Measurements from ENCODE around the gene KRT38. TPM values are rescaled to one million over a fixed set of nuclear protein-coding genes. Genes with fewer than 3 reads are reported as not detected.

Gene KRT38
- total RNA-seq, 1 experiment from 2014 or later = not detected

GRCh38 chr17:41451154-41451728, 10.5 kb upstream of the KRT38 start:
- TF ChIP-seq EZH2 (IDR thresholded peaks at IDR 0.05; ENCODE audit: low read length, unreplicated experiment) (no peak), EZH2phosphoT487 (IDR thresholded peaks at IDR 0.05; ENCODE audit: borderline replicate concordance, low read length) (no peak), CTCF (conservative IDR thresholded peaks at IDR 0.05; ENCODE audit: low read depth, low read length) (no peak)
- Histone ChIP-seq H3K36me3 (ENCODE audit: low read depth, low read length) (no peaks in the 10 kb centered on the region), H3K27ac (ENCODE audit: low read length) (no peak overlapping the region), H3F3A (ENCODE audit: low read length, unreplicated experiment) (no peaks in the 10 kb centered on the region), H4K20me1 (ENCODE audit: low read length) (no peaks in the 10 kb centered on the region), H3K79me2 (ENCODE audit: low read length) (no peaks in the 10 kb centered on the region), H3K27me3 (ENCODE audit: low read length) (no peaks in the 10 kb centered on the region), H3K9me3 (ENCODE audit: low read length) (no peaks in the 10 kb centered on the region), H2AFZ (ENCODE audit: low read length) (no peak overlapping the region), H3K9ac (ENCODE audit: low read length) (no peak overlapping the region), H3K4me2 (ENCODE audit: low read length) (no peak overlapping the region), H3K9me2 (replicated peaks; ENCODE audit: low read length) (no peaks in the 10 kb centered on the region), H3K4me3 (ENCODE audit: low read length) (no peak overlapping the region), H3K4me1 (ENCODE audit: insufficient read depth, low read length) (peaks cover 6% of the 10 kb centered on the region; the same call in 1 of the 2 replicates)
- ATAC-seq (no peak), DNase-seq (peak; percentile 5)
- POLR2A ChIA-PET (ENCODE audit: unreplicated experiment) = no interaction called here
- intact Hi-C loops (cut with micrococcal nuclease) = no loop called here
- CTCF ChIA-PET = no interaction called here
- no TSS peak for BruUV-seq (replicated peaks)

- Histone ChIP-seq H3K27me3 (ENCODE audit: low read length) (no peaks in the 10 kb centered on the region), H3K4me2 (ENCODE audit: low read length) (no peak overlapping the region), H3K9me3 (ENCODE audit: low read length) (no peaks in the 10 kb centered on the region), H3K27ac (ENCODE audit: low read length) (no peak overlapping the region), H3K9me2 (replicated peaks; ENCODE audit: low read length) (no peaks in the 10 kb centered on the region), H3K9ac (ENCODE audit: low read length) (no peak overlapping the region), H3K4me1 (ENCODE audit: insufficient read depth, low read length) (peaks cover 6% of the 10 kb centered on the region; the same call in 1 of the 2 replicates), H2AFZ (ENCODE audit: low read length) (no peak overlapping the region), H3F3A (ENCODE audit: low read length, unreplicated experiment) (no peaks in the 10 kb centered on the region), H4K20me1 (ENCODE audit: low read length) (no peaks in the 10 kb centered on the region), H3K79me2 (ENCODE audit: low read length) (no peaks in the 10 kb centered on the region), H3K36me3 (ENCODE audit: low read depth, low read length) (no peaks in the 10 kb centered on the region), H3K4me3 (ENCODE audit: low read length) (no peak overlapping the region)
- DNase-seq (no peak), ATAC-seq (no peak)
- intact Hi-C loops (cut with micrococcal nuclease) = no loop called here
- ChIA-PET POLR2A (ENCODE audit: unreplicated experiment) (no interaction called here), CTCF (no interaction called here)
- no TSS peak for BruUV-seq (replicated peaks)
- TF ChIP-seq EZH2 (IDR thresholded peaks at IDR 0.05; ENCODE audit: low read length, unreplicated experiment) (no peak), CTCF (conservative IDR thresholded peaks at IDR 0.05; ENCODE audit: low read depth, low read length) (no peak), EZH2phosphoT487 (IDR thresholded peaks at IDR 0.05; ENCODE audit: borderline replicate concordance, low read length) (no peak)
These were observed 8.2 kb upstream of the KRT38 start for GRCh38 chr17:41449008-41449407.

GRCh38 chr17:41448506-41448905, 7.7 kb upstream of the KRT38 start:
- intact Hi-C loops (cut with micrococcal nuclease) = no loop called here
- Histone ChIP-seq H3K9me3 (ENCODE audit: low read length) (no peaks in the 10 kb centered on the region), H3F3A (ENCODE audit: low read length, unreplicated experiment) (no peaks in the 10 kb centered on the region), H3K4me1 (ENCODE audit: insufficient read depth, low read length) (peaks cover 6% of the 10 kb centered on the region; the same call in 1 of the 2 replicates), H4K20me1 (ENCODE audit: low read length) (no peaks in the 10 kb centered on the region), H3K9me2 (replicated peaks; ENCODE audit: low read length) (no peaks in the 10 kb centered on the region), H3K9ac (ENCODE audit: low read length) (no peak overlapping the region), H3K4me2 (ENCODE audit: low read length) (no peak overlapping the region), H3K79me2 (ENCODE audit: low read length) (no peaks in the 10 kb centered on the region), H3K36me3 (ENCODE audit: low read depth, low read length) (no peaks in the 10 kb centered on the region), H3K27me3 (ENCODE audit: low read length) (no peaks in the 10 kb centered on the region), H2AFZ (ENCODE audit: low read length) (no peak overlapping the region), H3K4me3 (ENCODE audit: low read length) (no peak overlapping the region), H3K27ac (ENCODE audit: low read length) (no peak overlapping the region)
- ChIA-PET POLR2A (ENCODE audit: unreplicated experiment) (no interaction called here), CTCF (no interaction called here)
- ATAC-seq = no peak
- BruUV-seq (replicated peaks) = no TSS peak
- DNase-seq = no peak
- no peak for TF ChIP-seq CTCF (conservative IDR thresholded peaks at IDR 0.05; ENCODE audit: low read depth, low read length)
- no peak for TF ChIP-seq EZH2phosphoT487 (IDR thresholded peaks at IDR 0.05; ENCODE audit: borderline replicate concordance, low read length)
- no peak for TF ChIP-seq EZH2 (IDR thresholded peaks at IDR 0.05; ENCODE audit: low read length, unreplicated experiment)

Data from PC-3 (cell line).